ENCODE measurements around the gene STIMATE. TPM values are rescaled to one million over a fixed set of nuclear protein-coding genes. Genes with fewer than 3 reads are reported as not detected.

The STIMATE gene
- total and polyA plus RNA-seq, 5 donors from 2014 or later = 10.7 to 87.7 (median 12.9) TPM

DNA sequence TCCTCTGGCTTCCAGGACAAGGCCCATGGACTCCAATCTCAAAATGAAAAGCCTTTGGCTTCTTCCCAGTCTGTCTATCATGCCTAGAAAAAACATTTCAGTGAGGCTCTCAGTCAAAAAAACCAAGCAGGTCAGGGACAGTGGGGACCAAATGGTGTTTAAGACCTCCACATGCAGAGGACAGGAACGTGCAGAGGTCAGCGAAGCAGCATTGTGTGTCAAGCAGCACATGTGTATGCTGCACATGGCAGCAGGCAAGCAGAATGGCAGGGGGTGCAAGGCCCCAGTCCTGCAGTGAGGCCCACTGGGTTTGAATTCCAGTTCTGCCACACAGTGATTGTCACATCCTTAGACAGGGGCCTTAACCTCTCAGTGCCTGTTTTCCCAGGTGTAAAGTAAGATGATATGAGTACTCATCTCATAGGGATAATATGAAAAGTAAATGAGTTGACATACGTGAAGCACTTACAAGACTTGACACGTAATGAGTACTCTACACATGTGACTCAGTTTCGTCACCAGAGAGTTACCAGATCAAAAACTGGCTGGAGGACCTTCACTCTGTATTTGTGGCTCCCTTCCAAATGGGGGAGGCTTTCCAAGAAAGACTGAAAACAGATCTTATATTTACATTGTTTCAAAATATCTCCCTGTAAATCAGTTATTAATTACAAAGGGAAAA lies 11.2 kb downstream of the STIMATE start:
- Histone ChIP-seq H3K4me3 (ENCODE audit: low read depth, low read length) (no peak overlapping the region), H3K27ac (ENCODE audit: insufficient read depth, low read length, poor library complexity, severe bottlenecking) (no peak overlapping the region), H3K9me3 (ENCODE audit: control insufficient read depth in 2 of 2, low read length in 2 of 2) (no peaks in the 10 kb centered on the region), H3K27me3 (ENCODE audit: control insufficient read depth, insufficient read depth, low read length) (no peaks in the 10 kb centered on the region), H3K4me1 (ENCODE audit: control insufficient read depth, insufficient read depth, low read length, poor library complexity, severe bottlenecking) (peaks cover 13% of the 10 kb centered on the region), H3K36me3 (ENCODE audit: control insufficient read depth, insufficient read depth, low read length) (peaks cover 14% of the 10 kb centered on the region)
- Mint-ChIP-seq H3K4me1 (peaks cover 20 to 58% (median 43%) of the 10 kb centered on the region in 4 donors), H3K36me3 (peaks cover 24% of the 10 kb centered on the region), H3K27me3 (no peaks in the 10 kb centered on the region), H3K9me3 (peaks cover 0 to 2% (median 0%) of the 10 kb centered on the region in 7 donors), H3K4me3 (no peak overlapping the region), H3K27ac (no peak overlapping the region)
- ATAC-seq (ENCODE audit: low read depth in 2 of 2) = no peak
- DNase-seq = no peak

GRCh38 chr3:52882377-52882776 lies 15.0 kb downstream of the STIMATE start:
- Histone ChIP-seq H3K4me3 (ENCODE audit: low read depth, low read length) (no peak overlapping the region), H3K27me3 (ENCODE audit: control insufficient read depth, insufficient read depth, low read length) (no peaks in the 10 kb centered on the region), H3K27ac (ENCODE audit: insufficient read depth, low read length, poor library complexity, severe bottlenecking) (no peak overlapping the region), H3K4me1 (ENCODE audit: control insufficient read depth, insufficient read depth, low read length, poor library complexity, severe bottlenecking) (no peaks in the 10 kb centered on the region), H3K36me3 (ENCODE audit: control insufficient read depth, insufficient read depth, low read length) (peaks cover 21% of the 10 kb centered on the region), H3K9me3 (ENCODE audit: control insufficient read depth in 2 of 2, low read length in 2 of 2) (no peaks in the 10 kb centered on the region)
- H3K36me3 Mint-ChIP-seq = peaks cover 24% of the 10 kb centered on the region
- H3K4me1 Mint-ChIP-seq = peaks cover 21 to 57% (median 35%) of the 10 kb centered on the region in 4 donors
- peak overlapping the region in 2 of 3 donors; percentile 36 to 62 for H3K27ac Mint-ChIP-seq
- DNase-seq (no peak), ATAC-seq (ENCODE audit: low read depth in 2 of 2) (no peak)
- H3K9me3 Mint-ChIP-seq = peaks cover 0 to 2% (median 0%) of the 10 kb centered on the region in 7 donors
- no peaks in the 10 kb centered on the region for H3K27me3 Mint-ChIP-seq
- H3K4me3 Mint-ChIP-seq = no peak overlapping the region

DNA sequence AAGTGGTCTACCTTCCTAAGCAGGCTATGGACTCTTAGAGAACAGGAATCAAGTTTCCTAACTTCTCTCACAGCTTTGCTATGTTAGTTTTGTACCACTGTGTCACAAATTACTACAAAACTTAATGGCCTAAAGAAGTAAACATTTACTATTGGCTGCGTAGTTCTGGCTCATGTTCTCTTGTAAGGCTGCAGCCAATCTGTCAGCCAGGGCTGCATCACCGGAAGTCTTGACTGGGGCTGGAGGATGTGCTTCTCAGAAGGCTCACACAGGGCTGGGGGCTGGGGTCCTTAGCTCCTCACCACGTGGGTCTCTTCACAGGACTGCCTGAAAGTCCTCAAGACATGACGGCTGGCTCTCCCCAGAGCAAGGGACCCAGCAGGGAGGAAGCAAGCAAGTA lies 15.5 kb downstream of the STIMATE start:
- peaks cover 23% of the 10 kb centered on the region for H3K36me3 Mint-ChIP-seq

DNA sequence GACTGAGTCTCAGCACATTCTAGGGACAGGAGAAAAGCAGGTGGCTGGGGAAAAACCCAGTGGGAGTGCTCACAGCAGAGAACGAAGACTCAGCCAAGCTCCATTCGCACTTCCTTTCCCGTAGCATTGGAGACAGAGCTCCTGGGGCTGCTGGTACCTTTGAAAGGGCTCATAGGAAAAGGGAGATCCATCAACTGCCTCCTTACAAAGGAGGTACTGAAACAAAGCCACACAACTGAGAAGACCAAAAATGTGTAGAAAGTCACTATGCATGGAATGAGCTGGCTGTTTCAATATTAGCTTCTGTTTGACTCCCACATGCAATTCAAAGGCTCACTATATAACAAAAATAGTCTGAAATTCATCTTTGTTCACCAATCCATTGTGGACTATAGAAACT lies 16.9 kb downstream of the STIMATE start:
- peaks cover 21 to 68% (median 42%) of the 10 kb centered on the region in 4 donors for H3K4me1 Mint-ChIP-seq
- Histone ChIP-seq H3K27me3 (ENCODE audit: control insufficient read depth, insufficient read depth, low read length) (no peaks in the 10 kb centered on the region), H3K9me3 (ENCODE audit: control insufficient read depth in 2 of 2, low read length in 2 of 2) (no peaks in the 10 kb centered on the region), H3K27ac (ENCODE audit: insufficient read depth, low read length, poor library complexity, severe bottlenecking) (no peak overlapping the region), H3K36me3 (ENCODE audit: control insufficient read depth, insufficient read depth, low read length) (peaks cover 17% of the 10 kb centered on the region), H3K4me1 (ENCODE audit: control insufficient read depth, insufficient read depth, low read length, poor library complexity, severe bottlenecking) (peaks cover under 1% of the 10 kb centered on the region), H3K4me3 (ENCODE audit: low read depth, low read length) (no peak overlapping the region)
- H3K9me3 Mint-ChIP-seq = no peaks in the 10 kb centered on the region
- H3K27ac Mint-ChIP-seq = peak overlapping the region in 2 of 3 donors; percentile 36 to 71
- H3K27me3 Mint-ChIP-seq = no peaks in the 10 kb centered on the region
- DNase-seq (no peak), ATAC-seq (ENCODE audit: low read depth in 2 of 2) (no peak)
- no peak overlapping the region for H3K4me3 Mint-ChIP-seq
- peaks cover 15% of the 10 kb centered on the region for H3K36me3 Mint-ChIP-seq

More for the DNA sequence above, 15.5 kb downstream of the STIMATE start:
- Histone ChIP-seq H3K4me3 (ENCODE audit: low read depth, low read length) (no peak overlapping the region), H3K27ac (ENCODE audit: insufficient read depth, low read length, poor library complexity, severe bottlenecking) (no peak overlapping the region), H3K27me3 (ENCODE audit: control insufficient read depth, insufficient read depth, low read length) (no peaks in the 10 kb centered on the region), H3K36me3 (ENCODE audit: control insufficient read depth, insufficient read depth, low read length) (peaks cover 21% of the 10 kb centered on the region), H3K9me3 (ENCODE audit: control insufficient read depth in 2 of 2, low read length in 2 of 2) (no peaks in the 10 kb centered on the region), H3K4me1 (ENCODE audit: control insufficient read depth, insufficient read depth, low read length, poor library complexity, severe bottlenecking) (no peaks in the 10 kb centered on the region)
- peaks cover 0 to 2% (median 0%) of the 10 kb centered on the region in 7 donors for H3K9me3 Mint-ChIP-seq
- peak overlapping the region; percentile 36 to 90 (median 62) for H3K27ac Mint-ChIP-seq
- H3K4me1 Mint-ChIP-seq = peaks cover 21 to 60% (median 35%) of the 10 kb centered on the region in 4 donors
- no peaks in the 10 kb centered on the region for H3K27me3 Mint-ChIP-seq
- ATAC-seq (ENCODE audit: low read depth in 2 of 2) = peak in 1 of 2 donors; percentile 42
- DNase-seq = no peak
- H3K4me3 Mint-ChIP-seq = peak overlapping the region in 1 of 4 donors; percentile 23

GRCh38 chr3:52880047-52880446 lies 17.3 kb downstream of the STIMATE start:
- no peak for DNase-seq
- H3K27ac Mint-ChIP-seq = peak overlapping the region in 1 of 3 donors; percentile 69

DNA sequence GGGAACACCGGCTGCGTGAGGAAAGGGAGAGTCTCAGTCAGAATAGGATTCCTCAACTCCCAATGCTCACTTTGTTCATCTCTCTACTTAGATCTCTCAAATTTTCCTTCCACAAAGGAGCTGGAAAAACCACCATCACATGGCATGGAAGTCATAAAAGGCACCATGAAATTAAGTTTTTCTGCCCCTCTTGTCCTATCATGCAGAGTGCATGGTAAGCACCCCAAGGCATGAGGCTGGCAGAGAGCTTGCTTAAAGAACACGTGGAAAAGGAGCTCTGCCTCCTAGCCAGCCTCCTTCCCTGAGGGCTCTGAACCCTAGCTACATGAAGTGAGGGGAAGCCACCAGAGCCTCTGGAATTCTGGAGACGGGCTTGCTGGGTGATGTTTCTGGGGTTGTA lies 17.8 kb downstream of the STIMATE start:
- H3K27me3 ChIP-seq (ENCODE audit: control insufficient read depth, insufficient read depth, low read length) = no peaks in the 10 kb centered on the region
- H3K4me1 ChIP-seq (ENCODE audit: control insufficient read depth, insufficient read depth, low read length, poor library complexity, severe bottlenecking) = peaks cover 10% of the 10 kb centered on the region
- Mint-ChIP-seq H3K4me1 (peaks cover 28 to 72% (median 49%) of the 10 kb centered on the region in 4 donors), H3K4me3 (no peak overlapping the region), H3K9me3 (no peaks in the 10 kb centered on the region), H3K36me3 (peaks cover 12% of the 10 kb centered on the region), H3K27ac (no peak overlapping the region), H3K27me3 (no peaks in the 10 kb centered on the region)
- H3K27ac ChIP-seq (ENCODE audit: insufficient read depth, low read length, poor library complexity, severe bottlenecking) = no peak overlapping the region
- peaks cover 12% of the 10 kb centered on the region for H3K36me3 ChIP-seq (ENCODE audit: control insufficient read depth, insufficient read depth, low read length)
- no peak overlapping the region for H3K4me3 ChIP-seq (ENCODE audit: low read depth, low read length)
- ATAC-seq (ENCODE audit: low read depth in 2 of 2) (no peak), DNase-seq (no peak)
- H3K9me3 ChIP-seq (ENCODE audit: control insufficient read depth in 2 of 2, low read length in 2 of 2) = no peaks in the 10 kb centered on the region

More at GRCh38 chr3:52880047-52880446, 17.3 kb downstream of the STIMATE start:
- no peak for ATAC-seq (ENCODE audit: low read depth in 2 of 2)
- H3K36me3 ChIP-seq (ENCODE audit: control insufficient read depth, insufficient read depth, low read length) = peaks cover 13% of the 10 kb centered on the region
- H3K27me3 Mint-ChIP-seq = no peaks in the 10 kb centered on the region
- H3K4me3 ChIP-seq (ENCODE audit: low read depth, low read length) = no peak overlapping the region
- no peaks in the 10 kb centered on the region for H3K9me3 Mint-ChIP-seq
- H3K4me1 Mint-ChIP-seq = peaks cover 23 to 72% (median 46%) of the 10 kb centered on the region in 4 donors
- H3K27me3 ChIP-seq (ENCODE audit: control insufficient read depth, insufficient read depth, low read length) = no peaks in the 10 kb centered on the region
- no peak overlapping the region for H3K27ac ChIP-seq (ENCODE audit: insufficient read depth, low read length, poor library complexity, severe bottlenecking)
- peaks cover 5% of the 10 kb centered on the region for H3K4me1 ChIP-seq (ENCODE audit: control insufficient read depth, insufficient read depth, low read length, poor library complexity, severe bottlenecking)
- no peak overlapping the region for H3K4me3 Mint-ChIP-seq
- no peaks in the 10 kb centered on the region for H3K9me3 ChIP-seq (ENCODE audit: control insufficient read depth in 2 of 2, low read length in 2 of 2)
- peaks cover 13% of the 10 kb centered on the region for H3K36me3 Mint-ChIP-seq

GRCh38 chr3:52879090-52879489 lies 18.3 kb downstream of the STIMATE start:
- peaks cover 10% of the 10 kb centered on the region for H3K36me3 Mint-ChIP-seq
- H3K36me3 ChIP-seq (ENCODE audit: control insufficient read depth, insufficient read depth, low read length) = peaks cover 12% of the 10 kb centered on the region
- H3K27me3 ChIP-seq (ENCODE audit: control insufficient read depth, insufficient read depth, low read length) = no peaks in the 10 kb centered on the region
- H3K27ac ChIP-seq (ENCODE audit: insufficient read depth, low read length, poor library complexity, severe bottlenecking) = no peak overlapping the region
- H3K9me3 ChIP-seq (ENCODE audit: control insufficient read depth in 2 of 2, low read length in 2 of 2) = no peaks in the 10 kb centered on the region
- no peak overlapping the region for H3K4me3 Mint-ChIP-seq
- H3K27ac Mint-ChIP-seq = no peak overlapping the region
- peaks cover 14% of the 10 kb centered on the region for H3K4me1 ChIP-seq (ENCODE audit: control insufficient read depth, insufficient read depth, low read length, poor library complexity, severe bottlenecking)
- H3K27me3 Mint-ChIP-seq = no peaks in the 10 kb centered on the region
- ATAC-seq (ENCODE audit: low read depth in 2 of 2) = no peak
- H3K4me1 Mint-ChIP-seq = peaks cover 32 to 76% (median 52%) of the 10 kb centered on the region in 4 donors
- H3K9me3 Mint-ChIP-seq = no peaks in the 10 kb centered on the region
- H3K4me3 ChIP-seq (ENCODE audit: low read depth, low read length) = no peak overlapping the region
- no peak for DNase-seq

GRCh38 chr3:52877085-52877484 lies 20.3 kb downstream of the STIMATE start:
- Mint-ChIP-seq H3K27ac (no peak overlapping the region), H3K36me3 (peaks cover 10% of the 10 kb centered on the region), H3K4me3 (no peak overlapping the region), H3K4me1 (peaks cover 21 to 73% (median 54%) of the 10 kb centered on the region in 4 donors), H3K27me3 (no peaks in the 10 kb centered on the region), H3K9me3 (no peaks in the 10 kb centered on the region)
- peaks cover 12% of the 10 kb centered on the region for H3K36me3 ChIP-seq (ENCODE audit: control insufficient read depth, insufficient read depth, low read length)
- no peaks in the 10 kb centered on the region for H3K27me3 ChIP-seq (ENCODE audit: control insufficient read depth, insufficient read depth, low read length)
- no peak for DNase-seq
- ATAC-seq (ENCODE audit: low read depth in 2 of 2) = no peak
- H3K4me1 ChIP-seq (ENCODE audit: control insufficient read depth, insufficient read depth, low read length, poor library complexity, severe bottlenecking) = peaks cover 14% of the 10 kb centered on the region
- H3K9me3 ChIP-seq (ENCODE audit: control insufficient read depth in 2 of 2, low read length in 2 of 2) = no peaks in the 10 kb centered on the region
- no peak overlapping the region for H3K27ac ChIP-seq (ENCODE audit: insufficient read depth, low read length, poor library complexity, severe bottlenecking)
- no peak overlapping the region for H3K4me3 ChIP-seq (ENCODE audit: low read depth, low read length)

All from CD4-positive, CD25-positive, alpha-beta regulatory T cell (primary cell).